Brain microvascular endothelial cell (primary cell): ENCODE results near the gene PLA2G5.

ENCODE experiments used
- DNase-seq: peaks from one replicate; pipeline ENCODE4 v3.0.0-alpha.2; 2020
- H3K27ac ChIP-seq: fragments of 250-450 bp; sonication (Bioruptor Pico); 2 replicates; pipeline ENCODE4 v1.5.1; 2020; ENCODE audit warnings: mild to moderate bottlenecking, moderate library complexity
- H3K27me3 ChIP-seq: fragments of 250-450 bp; sonication (Bioruptor Pico); replicated peaks from 2 replicates; pipeline ENCODE4 v1.5.1; 2020; ENCODE audit warnings: mild to moderate bottlenecking
- H3K36me3 ChIP-seq: fragments of 250-450 bp; sonication (Bioruptor Pico); replicated peaks from 2 replicates; pipeline ENCODE4 v1.5.1; 2020; ENCODE audit warnings: mild to moderate bottlenecking
- H3K4me3 ChIP-seq: 2 replicates; pipeline ENCODE4 v1.5.1; 2011; ENCODE audit warnings: low read depth, mild to moderate bottlenecking, control low read depth, low read length, moderate library complexity
- CTCF ChIP-seq: IDR thresholded peaks from 2 replicates; pipeline ENCODE4 v1.5.1; 2011; ENCODE audit warnings: low read depth, mild to moderate bottlenecking, moderate library complexity, low read length, control low read depth, inconsistent platforms; ENCODE audit errors: missing control alignments
- in situ Hi-C: cut with HindIII; loops from 2 replicates; pipeline ENCODE4 v1.10.0; 2017; ENCODE audit warnings: low sequenced_read_pairs, low pct_ligation_motif_present

PLA2G5 gene

DNA sequence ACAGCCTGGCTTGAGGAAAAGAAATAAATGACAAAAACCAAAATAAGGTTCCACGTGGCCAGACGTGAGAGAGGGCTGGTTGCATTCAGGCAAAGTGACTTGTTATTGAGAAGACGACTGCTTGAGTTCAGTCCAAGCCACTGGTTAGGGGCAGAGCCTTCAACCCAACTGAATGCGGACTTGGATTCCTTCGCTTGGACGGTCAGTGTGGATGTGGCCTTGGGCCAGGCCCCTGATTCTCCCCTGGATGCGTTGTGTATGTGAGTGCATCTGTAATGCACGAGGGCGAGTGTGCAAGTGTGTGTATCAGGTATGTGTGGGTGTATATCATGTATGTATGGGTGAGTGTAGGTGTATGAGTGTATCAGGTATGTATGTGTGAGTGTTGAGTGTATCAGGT is 71.0 kb downstream of the PLA2G5 start:
- no peak overlapping the region for H3K27ac ChIP-seq
- no peak for DNase-seq
- H3K4me3 ChIP-seq, result no peak overlapping the region
- in situ Hi-C loops, result no loop called here
- no peak for TF ChIP-seq CTCF
- H3K36me3 ChIP-seq, result no peaks in the 10 kb centered on the region
- H3K27me3 ChIP-seq, result no peaks in the 10 kb centered on the region

GRCh38 chr1:20141466-20141865 is 71.5 kb downstream of the PLA2G5 start:
- in situ Hi-C loops, result no loop called here
- no peak for TF ChIP-seq CTCF
- Histone ChIP-seq H3K27ac (no peak overlapping the region), H3K4me3 (no peak overlapping the region), H3K27me3 (no peaks in the 10 kb centered on the region), H3K36me3 (no peaks in the 10 kb centered on the region)
- DNase-seq, result no peak
